T-cell (primary cell): ENCODE measurements around the gene ARHGAP32. TPM values are rescaled to one million over a fixed set of nuclear protein-coding genes. Genes with fewer than 3 reads are reported as not detected.

ENCODE experiments used
- ATAC-seq, 4 experiments: fragments of 200-7000 bp in 3 of 4; fragments of 150-1000 bp in 1 of 4; cut with Tn5 transposase; replicated peaks in 1 of 4; 1 replicate in 3 of 4; 2 replicates in 1 of 4; pipeline ENCODE4 v1.10.0; 2021; ENCODE audit warnings: moderate library complexity in 3 of 4, mild to moderate bottlenecking in 2 of 4, moderate number of reproducible peaks in 1 of 4
- CTCF ChIA-PET, 2 donors: fragments of 300-600 bp; sonication (Branson Sonifier 250); formaldehyde crosslinking; loops; one replicate each; lab custom pipeline; 2022; ENCODE audit warnings: antibody characterized with exemption in 2 of 2; lab: Charles Lee
- POLR2A ChIA-PET, 2 donors: fragments of 300-600 bp; sonication (Branson Sonifier 250); formaldehyde crosslinking; loops; one replicate each; lab custom pipeline; 2022; ENCODE audit warnings: antibody characterized with exemption in 2 of 2; lab: Charles Lee
- DNase-seq, 35 experiments: peaks; one replicate each; pipeline versions ENCODE4 v3.0.0 to v3.0.0-alpha.2; 2013 to 2023
- H3K27ac ChIP-seq: one replicate; pipeline ENCODE4 v1.5.1; 2013; ENCODE audit warnings: low read length
- H3K27me3 ChIP-seq, 2 experiments: replicated peaks in 1 of 2; 1 replicate in 1 of 2; 2 replicates in 1 of 2; pipeline versions ENCODE4 v1.6.1 to v1.7.0; 2013; ENCODE audit warnings: low read length in 1 of 2, mixed read lengths in 1 of 2; ENCODE audit not compliant: control insufficient read depth in 2 of 2, insufficient read depth in 2 of 2; ENCODE audit errors: extremely low read depth in 1 of 2
- H3K36me3 ChIP-seq, 2 donors: 1 replicate in 1 of 2; 2 replicates in 1 of 2; pipeline versions ENCODE4 v1.6.1 to v1.7.0; 2013; ENCODE audit warnings: low read length in 1 of 2; ENCODE audit not compliant: control insufficient read depth in 2 of 2, insufficient read depth in 1 of 2; ENCODE audit errors: extremely low read depth in 1 of 2
- H3K4me1 ChIP-seq, 2 experiments: 1 replicate in 1 of 2; 2 replicates in 1 of 2; pipeline versions ENCODE4 v1.6.1 to v1.7.0; 2013; ENCODE audit warnings: low read length in 2 of 2, mixed read lengths in 1 of 2; ENCODE audit not compliant: insufficient read depth in 2 of 2, control insufficient read depth in 1 of 2; ENCODE audit errors: extremely low read depth in 1 of 2
- H3K4me3 ChIP-seq, 2 donors: 1 replicate in 1 of 2; 2 replicates in 1 of 2; pipeline versions ENCODE4 v1.5.1 to v1.7.0; 2013; ENCODE audit warnings: mild to moderate bottlenecking in 2 of 2, low read length in 1 of 2, moderate library complexity in 1 of 2; ENCODE audit not compliant: control insufficient read depth in 1 of 2; ENCODE audit errors: extremely low read depth in 1 of 2
- H3K9me3 ChIP-seq: 2 replicates; pipeline ENCODE4 v1.7.0; 2013
- H3K27ac Mint-ChIP-seq, 2 donors: one replicate each; pipeline ENCODE4 v1.8.0; 2020 to 2021; ENCODE audit warnings: mild to moderate bottlenecking in 2 of 2, mixed read lengths in 2 of 2
- H3K27me3 Mint-ChIP-seq, 2 donors: one replicate each; pipeline ENCODE4 v1.8.0; 2021 to 2022; ENCODE audit warnings: mixed read lengths in 2 of 2
- H3K36me3 Mint-ChIP-seq: one replicate; pipeline ENCODE4 v1.8.0; 2021; ENCODE audit warnings: mixed read lengths
- H3K4me1 Mint-ChIP-seq, 3 donors: one replicate each; pipeline ENCODE4 v1.8.0; 2020 to 2022; ENCODE audit warnings: mixed read lengths in 3 of 3, mild to moderate bottlenecking in 1 of 3
- H3K4me3 Mint-ChIP-seq, 3 donors: one replicate each; pipeline ENCODE4 v1.8.0; 2020 to 2022; ENCODE audit warnings: mild to moderate bottlenecking in 3 of 3, mixed read lengths in 3 of 3, moderate library complexity in 3 of 3
- H3K9me3 Mint-ChIP-seq, 3 donors: one replicate each; pipeline ENCODE4 v1.8.0; 2020 to 2022; ENCODE audit warnings: mixed read lengths in 3 of 3
- WGBS: methylation state at CpG from one replicate; pipeline ENCODE4 v1.1.5; 2013; ENCODE audit warnings: missing lambda C conversion rate; ENCODE audit not compliant: insufficient coverage; 5-methylcytosine and 5-hydroxymethylcytosine counted together
- total RNA-seq, 35 experiments: library from RNA in 6 of 35; stranded (reverse) in 6 of 35; fragments of 120-200 nt in 1 of 35; gene quantifications; one replicate each; pipeline versions ENCODE4 v1.2.1 to v1.2.4 and lab custom pipeline; 2013 to 2026

ARHGAP32 gene
- total RNA-seq, 5 donors from 2014 or later (not counting 1 experiment from before 2014, with no cell fraction given): 4.4 to 7.8 (median 6.5) TPM

GRCh38 chr11:128968916-128969315 lies 223.2 kb downstream of the ARHGAP32 start:
- peaks cover 0 to 7% of the 10 kb centered on the region in 2 experiments for H3K27me3 ChIP-seq
- H3K27ac Mint-ChIP-seq: no peak overlapping the region
- peaks cover 28% of the 10 kb centered on the region for H3K36me3 Mint-ChIP-seq
- no peak overlapping the region for H3K27ac ChIP-seq
- no peaks in the 10 kb centered on the region for H3K9me3 ChIP-seq
- no peaks in the 10 kb centered on the region for H3K27me3 Mint-ChIP-seq
- POLR2A ChIA-PET: no interaction called here
- peaks cover 14 to 26% (median 20%) of the 10 kb centered on the region in 3 donors for H3K4me1 Mint-ChIP-seq
- H3K36me3 ChIP-seq: peaks cover 0 to 20% of the 10 kb centered on the region in 2 donors
- no peak overlapping the region for H3K4me3 ChIP-seq
- CTCF ChIA-PET: no interaction called here
- H3K4me3 Mint-ChIP-seq: no peak overlapping the region
- H3K9me3 Mint-ChIP-seq: no peaks in the 10 kb centered on the region
- peaks cover 0 to 15% of the 10 kb centered on the region in 2 experiments for H3K4me1 ChIP-seq
- ATAC-seq: no peak
- 98% methylated on average over 5 of the region's 9 CpGs for WGBS
- no peak for DNase-seq

- H3K27me3 ChIP-seq: peaks cover 0 to 7% of the 10 kb centered on the region in 2 experiments
- H3K36me3 Mint-ChIP-seq: peaks cover 20% of the 10 kb centered on the region
- H3K4me1 Mint-ChIP-seq: peaks cover 17 to 34% (median 25%) of the 10 kb centered on the region in 3 donors
- H3K36me3 ChIP-seq: peaks cover 0 to 15% of the 10 kb centered on the region in 2 donors
- POLR2A ChIA-PET: interaction anchor here in 1 of 2 donors (0.6 to 0.7 kb wide), 2 partner anchors 43 to 176 kb away, joined by 3 read pairs; no protein-coding TSS in a partner anchor
- H3K9me3 ChIP-seq: no peaks in the 10 kb centered on the region
- H3K9me3 Mint-ChIP-seq: no peaks in the 10 kb centered on the region
- no peak overlapping the region for H3K4me3 Mint-ChIP-seq
- no CpG with 5 or more reads among the region's 6 CpGs for WGBS
- H3K27ac ChIP-seq: no peak overlapping the region
- H3K27me3 Mint-ChIP-seq: no peaks in the 10 kb centered on the region
- no peak overlapping the region for H3K27ac Mint-ChIP-seq
- no peak overlapping the region for H3K4me3 ChIP-seq
- no peak for DNase-seq
- ATAC-seq: no peak
- peaks cover 0 to 16% of the 10 kb centered on the region in 2 experiments for H3K4me1 ChIP-seq
- CTCF ChIA-PET: interaction anchor here (0.6 to 1.0 kb wide), 3 partner anchors 9 to 810 kb away, joined by 3 to 4 read pairs (median 4); no protein-coding TSS in a partner anchor
These were observed 224.5 kb downstream of the ARHGAP32 start for GRCh38 chr11:128967578-128967977.

- H3K27ac Mint-ChIP-seq: no peak overlapping the region
- ChIA-PET CTCF (interaction anchor here in 1 of 2 donors (0.6 kb wide), 1 partner anchor 90 kb away, joined by 6 read pairs; no protein-coding TSS in a partner anchor), POLR2A (no interaction called here)
- no peaks in the 10 kb centered on the region for H3K9me3 Mint-ChIP-seq
- H3K27me3 Mint-ChIP-seq: no peaks in the 10 kb centered on the region
- no peaks in the 10 kb centered on the region for H3K9me3 ChIP-seq
- peaks cover 12 to 30% (median 21%) of the 10 kb centered on the region in 3 donors for H3K4me1 Mint-ChIP-seq
- 10% methylated on average over 1 of the region's 4 CpGs for WGBS
- peaks cover 0 to 15% of the 10 kb centered on the region in 2 donors for H3K36me3 ChIP-seq
- no peak overlapping the region for H3K4me3 Mint-ChIP-seq
- DNase-seq: peak in 1 of 35 experiments; percentile 9
- no peak for ATAC-seq
- H3K27me3 ChIP-seq: peaks cover 0 to 7% of the 10 kb centered on the region in 2 experiments
- peaks cover 0 to 12% of the 10 kb centered on the region in 2 experiments for H3K4me1 ChIP-seq
- H3K4me3 ChIP-seq: no peak overlapping the region
- H3K36me3 Mint-ChIP-seq: peaks cover 12% of the 10 kb centered on the region
- no peak overlapping the region for H3K27ac ChIP-seq
These were observed 226.6 kb downstream of the ARHGAP32 start for GRCh38 chr11:128965485-128965884.

- DNase-seq (no peak), ATAC-seq (no peak)
- CTCF ChIA-PET: no interaction called here
- no peak overlapping the region for H3K27ac ChIP-seq
- H3K4me3 ChIP-seq: no peak overlapping the region
- H3K36me3 Mint-ChIP-seq: peaks cover 2% of the 10 kb centered on the region
- peaks cover 0 to 10% of the 10 kb centered on the region in 2 experiments for H3K4me1 ChIP-seq
- WGBS: 94% methylated on average over 3 of the region's 7 CpGs
- H3K27ac Mint-ChIP-seq: no peak overlapping the region
- peaks cover 0 to 8% of the 10 kb centered on the region in 2 donors for H3K36me3 ChIP-seq
- POLR2A ChIA-PET: no interaction called here
- no peak overlapping the region for H3K4me3 Mint-ChIP-seq
- peaks cover 0 to 12% of the 10 kb centered on the region in 2 experiments for H3K27me3 ChIP-seq
- no peaks in the 10 kb centered on the region for H3K9me3 Mint-ChIP-seq
- no peaks in the 10 kb centered on the region for H3K9me3 ChIP-seq
- peaks cover 11 to 26% (median 19%) of the 10 kb centered on the region in 3 donors for H3K4me1 Mint-ChIP-seq
- H3K27me3 Mint-ChIP-seq: no peaks in the 10 kb centered on the region
These were observed 227.6 kb downstream of the ARHGAP32 start for GRCh38 chr11:128964463-128964930.

GRCh38 chr11:128963744-128964325 lies 228.3 kb downstream of the ARHGAP32 start:
- Histone ChIP-seq H3K4me3 (no peak overlapping the region), H3K9me3 (no peaks in the 10 kb centered on the region), H3K27ac (no peak overlapping the region), H3K27me3 (peaks cover 0 to 6% of the 10 kb centered on the region in 2 experiments), H3K36me3 (peaks cover 0 to 4% of the 10 kb centered on the region in 2 donors), H3K4me1 (peaks cover 0 to 10% of the 10 kb centered on the region in 2 experiments)
- WGBS: 40% methylated on average over 1 of the region's 3 CpGs
- H3K4me3 Mint-ChIP-seq: no peak overlapping the region
- no peaks in the 10 kb centered on the region for H3K36me3 Mint-ChIP-seq
- H3K4me1 Mint-ChIP-seq: peaks cover 11 to 26% (median 19%) of the 10 kb centered on the region in 3 donors
- no peak for ATAC-seq
- ChIA-PET POLR2A (no interaction called here), CTCF (no interaction called here)
- peaks cover 0 to 4% of the 10 kb centered on the region in 2 donors for H3K27me3 Mint-ChIP-seq
- no peak overlapping the region for H3K27ac Mint-ChIP-seq
- DNase-seq: no peak
- H3K9me3 Mint-ChIP-seq: no peaks in the 10 kb centered on the region

- Mint-ChIP-seq H3K4me1 (peaks cover 11 to 26% (median 19%) of the 10 kb centered on the region in 3 donors), H3K4me3 (no peak overlapping the region), H3K36me3 (no peaks in the 10 kb centered on the region), H3K27me3 (peaks cover 0 to 4% of the 10 kb centered on the region in 2 donors), H3K27ac (no peak overlapping the region), H3K9me3 (no peaks in the 10 kb centered on the region)
- ChIA-PET POLR2A (no interaction called here), CTCF (interaction anchor here in 1 of 2 donors (0.6 kb wide), 1 partner anchor 1076 kb away, joined by 3 read pairs; no protein-coding TSS in a partner anchor)
- H3K9me3 ChIP-seq: no peaks in the 10 kb centered on the region
- peaks cover 0 to 10% of the 10 kb centered on the region in 2 experiments for H3K4me1 ChIP-seq
- peaks cover 0 to 4% of the 10 kb centered on the region in 2 donors for H3K36me3 ChIP-seq
- no peak overlapping the region for H3K27ac ChIP-seq
- DNase-seq: no peak
- no peak for ATAC-seq
- H3K4me3 ChIP-seq: no peak overlapping the region
- H3K27me3 ChIP-seq: peaks cover 0 to 5% of the 10 kb centered on the region in 2 experiments
- WGBS: 66% methylated on average over 4 of the region's 5 CpGs
These were observed 229.2 kb downstream of the ARHGAP32 start for GRCh38 chr11:128962896-128963295.
